Gastrocnemius medialis (tissue), 4 donors: Measurements from ENCODE around the gene NOD1. TPM values are rescaled to one million over a fixed set of nuclear protein-coding genes. Genes with fewer than 3 reads are reported as not detected.
A peak's percentile ranks its signal among the peaks of the same experiment; 100 is the strongest.

Experiments
- ATAC-seq, 2 donors: fragments of 150-250 bp; one replicate each; pipeline ENCODE4 v1.9.1; 2016
- DNase-seq, 2 donors: peaks; one replicate each; pipeline ENCODE4 v3.0.0-alpha.2; 2019
- H3K27ac ChIP-seq, 4 donors: fragments of 200-600 bp; sonication (generic); 1 replicate in 1 of 4; 2 replicates in 3 of 4; pipeline ENCODE4 v1.5.1; 2016 to 2018; ENCODE audit warnings: mild to moderate bottlenecking in 2 of 4, moderate library complexity in 1 of 4
- H3K27me3 ChIP-seq, 3 donors: fragments of 200-600 bp; sonication (generic) in 2 of 3; 1 replicate in 1 of 3; 2 replicates in 2 of 3; pipeline versions ENCODE4 v1.5.1 to v1.6.0; 2016 to 2019; ENCODE audit warnings: mild to moderate bottlenecking in 1 of 3, moderate library complexity in 1 of 3
- H3K36me3 ChIP-seq, 2 donors: fragments of 200-600 bp; sonication (generic) in 1 of 2; one replicate each; pipeline ENCODE4 v1.5.1; 2017 to 2018
- H3K4me1 ChIP-seq, 2 donors: fragments of 200-600 bp; sonication (generic) in 1 of 2; one replicate each; pipeline ENCODE4 v1.5.1; 2016 to 2017; ENCODE audit warnings: mild to moderate bottlenecking in 2 of 2
- H3K4me3 ChIP-seq, 4 donors: fragments of 200-600 bp; sonication (generic) in 3 of 4; 1 replicate in 1 of 4; 2 replicates in 3 of 4; pipeline ENCODE4 v1.5.1; 2016 to 2019; ENCODE audit warnings: mild to moderate bottlenecking in 2 of 4
- H3K9me3 ChIP-seq, 3 donors: fragments of 200-600 bp; sonication (generic) in 2 of 3; 1 replicate in 1 of 3; 2 replicates in 2 of 3; pipeline ENCODE4 v1.5.1; 2016 to 2019
- CTCF ChIP-seq, 5 experiments: fragments of 450-650 bp in 3 of 5; fragments of 200-600 bp in 2 of 5; sonication (generic) in 2 of 5; IDR thresholded peaks in 4 of 5; conservative IDR thresholded peaks in 1 of 5; 1 replicate in 4 of 5; 2 replicates in 1 of 5; pipeline ENCODE4 v1.5.1; 2016 to 2019; ENCODE audit warnings: antibody characterized with exemption in 5 of 5, mild to moderate bottlenecking in 3 of 5, moderate library complexity in 3 of 5
- POLR2A ChIP-seq, 2 donors: fragments of 450-650 bp; IDR thresholded peaks; one replicate each; pipeline ENCODE4 v1.6.1; 2017; ENCODE audit warnings: antibody characterized with exemption in 2 of 2, mild to moderate bottlenecking in 2 of 2, moderate library complexity in 2 of 2
- in situ Hi-C, 4 donors: fragments of 200-750 bp; cut with MboI; loops; one replicate each; pipeline versions ENCODE4 v1.15.0 to v1.8.0; 2017; ENCODE audit warnings: low sequenced_read_pairs in 4 of 4
- intact Hi-C: fragments of 100-400 bp; cut with DNase I; formaldehyde crosslinking; loops from one replicate; pipeline ENCODE4 v1.15.1; 2023; ENCODE audit warnings: low total_unique reads
- total RNA-seq, 4 donors: library from RNA; depleted of rRNA; stranded (reverse); fragments of >200 nt; gene quantifications; one replicate each; pipeline versions ENCODE4 v1.1.0 to v1.2.3, GENCODE V29; 2016

NOD1 gene
- total RNA-seq, 4 donors from 2014 or later = 2.3 to 4.6 (median 3.6) TPM

- H3K4me3 ChIP-seq = no peak overlapping the region
- H3K4me1 ChIP-seq = peaks cover 15 to 26% of the 10 kb centered on the region in 2 donors
- peak; percentile 33 to 41 for DNase-seq
- in situ Hi-C loops = no loop called here
- intact Hi-C loops = no loop called here
- no peaks in the 10 kb centered on the region for H3K9me3 ChIP-seq
- TF ChIP-seq POLR2A (IDR thresholded peaks at IDR 0.05) (no peak), CTCF (IDR thresholded peaks at IDR 0.05 in 4 of 5, conservative IDR thresholded peaks at IDR 0.05 in 1 of 5) (no peak)
- no peaks in the 10 kb centered on the region for H3K27me3 ChIP-seq
- peaks cover 0 to 43% of the 10 kb centered on the region in 2 donors for H3K36me3 ChIP-seq
- peak overlapping the region in 1 of 4 donors; percentile 1 for H3K27ac ChIP-seq
- peak; percentile 43 to 45 for ATAC-seq
Observed at GRCh38 chr7:30433082-30433481, 45.5 kb downstream of the NOD1 start.

GRCh38 chr7:30430777-30431176 lies 47.8 kb downstream of the NOD1 start:
- no peaks in the 10 kb centered on the region for H3K9me3 ChIP-seq
- H3K27me3 ChIP-seq = no peaks in the 10 kb centered on the region
- peaks cover 15 to 26% of the 10 kb centered on the region in 2 donors for H3K4me1 ChIP-seq
- ATAC-seq (no peak), DNase-seq (no peak)
- H3K36me3 ChIP-seq = peaks cover 0 to 24% of the 10 kb centered on the region in 2 donors
- TF ChIP-seq CTCF (IDR thresholded peaks at IDR 0.05 in 4 of 5, conservative IDR thresholded peaks at IDR 0.05 in 1 of 5) = no peak
- TF ChIP-seq POLR2A (IDR thresholded peaks at IDR 0.05) = no peak
- H3K4me3 ChIP-seq = no peak overlapping the region
- in situ Hi-C loops (no loop called here), intact Hi-C loops (no loop called here)
- H3K27ac ChIP-seq = peak overlapping the region in 1 of 4 donors; percentile 5

- no peak for TF ChIP-seq POLR2A (IDR thresholded peaks at IDR 0.05)
- ATAC-seq (peak in 1 of 2 donors; percentile 13), DNase-seq (no peak)
- in situ Hi-C loops = no loop called here
- Histone ChIP-seq H3K36me3 (peaks cover 0 to 21% of the 10 kb centered on the region in 2 donors), H3K27me3 (no peaks in the 10 kb centered on the region), H3K4me1 (peaks cover 15 to 26% of the 10 kb centered on the region in 2 donors), H3K27ac (peak overlapping the region in 1 of 4 donors; percentile 5), H3K4me3 (no peak overlapping the region), H3K9me3 (no peaks in the 10 kb centered on the region)
- intact Hi-C loops = no loop called here
Observed at GRCh38 chr7:30430276-30430675, 48.3 kb downstream of the NOD1 start.

GRCh38 chr7:30429156-30429530 lies 49.4 kb downstream of the NOD1 start:
- in situ Hi-C loops (no loop called here), intact Hi-C loops (no loop called here)
- no peak overlapping the region for H3K27ac ChIP-seq
- no peak for TF ChIP-seq POLR2A (IDR thresholded peaks at IDR 0.05)
- no peak for TF ChIP-seq CTCF (IDR thresholded peaks at IDR 0.05 in 4 of 5, conservative IDR thresholded peaks at IDR 0.05 in 1 of 5)
- ATAC-seq (no peak), DNase-seq (no peak)
- H3K9me3 ChIP-seq = no peaks in the 10 kb centered on the region
- peaks cover 15 to 26% of the 10 kb centered on the region in 2 donors for H3K4me1 ChIP-seq
- H3K27me3 ChIP-seq = no peaks in the 10 kb centered on the region
- H3K4me3 ChIP-seq = no peak overlapping the region
- peaks cover 0 to 24% of the 10 kb centered on the region in 2 donors for H3K36me3 ChIP-seq

GRCh38 chr7:30428246-30429155 lies 50.1 kb downstream of the NOD1 start:
- no peak for DNase-seq
- ATAC-seq = no peak
- peaks cover 0 to 22% of the 10 kb centered on the region in 2 donors for H3K36me3 ChIP-seq
- TF ChIP-seq POLR2A (IDR thresholded peaks at IDR 0.05) = no peak
- TF ChIP-seq CTCF (IDR thresholded peaks at IDR 0.05 in 4 of 5, conservative IDR thresholded peaks at IDR 0.05 in 1 of 5) = no peak
- no peaks in the 10 kb centered on the region for H3K27me3 ChIP-seq
- in situ Hi-C loops = no loop called here
- H3K27ac ChIP-seq = no peak overlapping the region
- peaks cover 15 to 22% of the 10 kb centered on the region in 2 donors for H3K4me1 ChIP-seq
- no peak overlapping the region for H3K4me3 ChIP-seq
- intact Hi-C loops = no loop called here
- H3K9me3 ChIP-seq = no peaks in the 10 kb centered on the region
